Liver (tissue), 3 donors: ENCODE data around the gene P2RX3.

ENCODE experiments used
- CTCF ChIP-seq: fragments of 150-350 bp; IDR thresholded peaks from 2 replicates; pipeline ENCODE4 v1.5.1; 2017; ENCODE audit warnings: improper control_type of control experiment, low read depth, low read length; ENCODE audit not compliant: missing input control
- EGR1 ChIP-seq, 2 donors: IDR thresholded peaks; 2 replicates each; pipeline ENCODE4 v1.6.1; 2016 to 2018; ENCODE audit warnings: antibody characterized with exemption in 2 of 2, low read depth in 2 of 2
- GABPA ChIP-seq, 2 donors: IDR thresholded peaks in 1 of 2; conservative IDR thresholded peaks in 1 of 2; 2 replicates each; pipeline ENCODE4 v1.6.1; 2016; ENCODE audit warnings: antibody characterized with exemption in 2 of 2, mild to moderate bottlenecking in 1 of 2, moderate library complexity in 1 of 2
- HNF4A ChIP-seq, 2 donors: conservative IDR thresholded peaks; 2 replicates each; pipeline ENCODE4 v1.6.1; 2016; ENCODE audit warnings: antibody characterized with exemption in 2 of 2, mild to moderate bottlenecking in 2 of 2
- HNF4G ChIP-seq: IDR thresholded peaks from 2 replicates; pipeline ENCODE4 v1.6.1; 2016; ENCODE audit warnings: antibody characterized with exemption
- JUND ChIP-seq, 2 donors: IDR thresholded peaks; 2 replicates each; pipeline ENCODE4 v1.6.1; 2016; ENCODE audit warnings: antibody characterized with exemption in 2 of 2
- REST ChIP-seq: IDR thresholded peaks from 2 replicates; pipeline ENCODE4 v1.6.1; 2016; ENCODE audit warnings: antibody characterized with exemption, mild to moderate bottlenecking
- RXRA ChIP-seq, 2 donors: IDR thresholded peaks; 2 replicates each; pipeline ENCODE4 v1.6.1; 2017 to 2018; ENCODE audit warnings: antibody characterized with exemption in 2 of 2, mild to moderate bottlenecking in 1 of 2
- TAF1 ChIP-seq: conservative IDR thresholded peaks from 2 replicates; pipeline ENCODE4 v1.6.1; 2016; ENCODE audit warnings: antibody characterized with exemption, mild to moderate bottlenecking
- YY1 ChIP-seq: IDR thresholded peaks from 2 replicates; pipeline ENCODE4 v1.6.1; 2016; ENCODE audit warnings: antibody characterized with exemption, mild to moderate bottlenecking
- TF ChIP-seq, protein P1 (sequence below): IDR thresholded peaks from 2 replicates; pipeline ENCODE4 v1.6.1; 2016; ENCODE audit warnings: antibody characterized with exemption
- TF ChIP-seq, protein P2 (sequence below): IDR thresholded peaks from 2 replicates; pipeline ENCODE4 v1.6.1; 2016; ENCODE audit warnings: antibody characterized with exemption
- donor health status: healthy.
- donor health status: healthy.

DNA sequence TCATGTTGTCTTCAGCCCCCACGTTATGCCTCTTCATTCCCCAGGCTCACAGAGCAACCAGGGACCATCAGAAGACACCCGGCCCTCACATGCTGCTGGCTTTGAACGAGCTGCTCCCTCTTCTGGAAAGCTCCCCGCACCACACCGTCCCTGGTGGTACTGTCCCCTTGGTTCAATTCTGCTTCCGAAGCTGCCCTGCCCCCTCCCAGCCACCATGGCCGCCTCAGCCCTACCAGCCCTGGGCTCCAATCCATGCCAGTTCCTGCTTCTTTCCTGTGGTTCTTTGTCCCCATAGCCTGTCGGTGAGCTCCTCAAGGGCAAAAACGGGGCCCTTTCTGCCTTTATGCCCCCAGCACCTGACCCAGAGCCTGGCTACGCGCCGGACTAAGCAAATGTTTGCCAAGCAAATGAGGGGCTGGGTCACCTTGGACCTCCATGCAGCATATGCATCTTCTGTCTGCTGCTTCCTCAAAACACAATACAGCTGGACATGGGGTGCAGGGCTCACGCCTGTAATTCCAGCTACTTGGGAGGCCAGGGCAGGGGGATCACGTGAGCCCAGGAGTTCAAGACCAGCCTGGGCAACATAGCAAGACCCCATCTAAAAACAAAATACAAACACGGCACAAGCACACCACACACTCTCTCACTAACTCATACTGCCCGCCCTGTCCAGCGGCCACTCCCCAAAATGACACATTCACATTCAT lies 34.7 kb upstream of the P2RX3 start:
- no peak for TF ChIP-seq CTCF
- TF ChIP-seq, protein P1, sequence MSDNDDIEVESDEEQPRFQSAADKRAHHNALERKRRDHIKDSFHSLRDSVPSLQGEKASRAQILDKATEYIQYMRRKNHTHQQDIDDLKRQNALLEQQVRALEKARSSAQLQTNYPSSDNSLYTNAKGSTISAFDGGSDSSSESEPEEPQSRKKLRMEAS: no peak
- no peak for TF ChIP-seq YY1
- TF ChIP-seq HNF4A (conservative IDR thresholded peaks at IDR 0.05): no peak
- TF ChIP-seq GABPA (IDR thresholded peaks at IDR 0.05 in 1 of 2, conservative IDR thresholded peaks at IDR 0.05 in 1 of 2): no peak
- no peak for TF ChIP-seq TAF1
- no peak for TF ChIP-seq JUND (IDR thresholded peaks at IDR 0.05)
- TF ChIP-seq, protein P2, sequence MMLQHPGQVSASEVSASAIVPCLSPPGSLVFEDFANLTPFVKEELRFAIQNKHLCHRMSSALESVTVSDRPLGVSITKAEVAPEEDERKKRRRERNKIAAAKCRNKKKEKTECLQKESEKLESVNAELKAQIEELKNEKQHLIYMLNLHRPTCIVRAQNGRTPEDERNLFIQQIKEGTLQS: no peak
- TF ChIP-seq REST: no peak
- no peak for TF ChIP-seq HNF4G
- no peak for TF ChIP-seq RXRA (IDR thresholded peaks at IDR 0.05)
- no peak for TF ChIP-seq EGR1 (IDR thresholded peaks at IDR 0.05; ENCODE audit: low read depth in 2 of 2)
